Measurements from ENCODE around the gene CHRNA4.

The CHRNA4 gene

GRCh38 chr20:63402860-63403220, 41.7 kb upstream of the CHRNA4 start:
- H3K4me3 ChIP-seq (ENCODE audit: low read depth, low read length): no peak overlapping the region
- TF ChIP-seq MYC (IDR thresholded peaks at IDR 0.05; ENCODE audit: low read depth, low read length): no peak
- TF ChIP-seq, protein P1, sequence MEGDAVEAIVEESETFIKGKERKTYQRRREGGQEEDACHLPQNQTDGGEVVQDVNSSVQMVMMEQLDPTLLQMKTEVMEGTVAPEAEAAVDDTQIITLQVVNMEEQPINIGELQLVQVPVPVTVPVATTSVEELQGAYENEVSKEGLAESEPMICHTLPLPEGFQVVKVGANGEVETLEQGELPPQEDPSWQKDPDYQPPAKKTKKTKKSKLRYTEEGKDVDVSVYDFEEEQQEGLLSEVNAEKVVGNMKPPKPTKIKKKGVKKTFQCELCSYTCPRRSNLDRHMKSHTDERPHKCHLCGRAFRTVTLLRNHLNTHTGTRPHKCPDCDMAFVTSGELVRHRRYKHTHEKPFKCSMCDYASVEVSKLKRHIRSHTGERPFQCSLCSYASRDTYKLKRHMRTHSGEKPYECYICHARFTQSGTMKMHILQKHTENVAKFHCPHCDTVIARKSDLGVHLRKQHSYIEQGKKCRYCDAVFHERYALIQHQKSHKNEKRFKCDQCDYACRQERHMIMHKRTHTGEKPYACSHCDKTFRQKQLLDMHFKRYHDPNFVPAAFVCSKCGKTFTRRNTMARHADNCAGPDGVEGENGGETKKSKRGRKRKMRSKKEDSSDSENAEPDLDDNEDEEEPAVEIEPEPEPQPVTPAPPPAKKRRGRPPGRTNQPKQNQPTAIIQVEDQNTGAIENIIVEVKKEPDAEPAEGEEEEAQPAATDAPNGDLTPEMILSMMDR (IDR thresholded peaks at IDR 0.05; ENCODE audit: low read depth, low read length): no peak
- TF ChIP-seq, protein P2, sequence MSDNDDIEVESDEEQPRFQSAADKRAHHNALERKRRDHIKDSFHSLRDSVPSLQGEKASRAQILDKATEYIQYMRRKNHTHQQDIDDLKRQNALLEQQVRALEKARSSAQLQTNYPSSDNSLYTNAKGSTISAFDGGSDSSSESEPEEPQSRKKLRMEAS (IDR thresholded peaks at IDR 0.05; ENCODE audit: low read depth, low read length): no peak
- no peak for TF ChIP-seq POLR2A (IDR thresholded peaks at IDR 0.05; ENCODE audit: extremely low read depth, insufficient read length)
- DNase-seq (ENCODE audit: low read depth): no peak

DNA sequence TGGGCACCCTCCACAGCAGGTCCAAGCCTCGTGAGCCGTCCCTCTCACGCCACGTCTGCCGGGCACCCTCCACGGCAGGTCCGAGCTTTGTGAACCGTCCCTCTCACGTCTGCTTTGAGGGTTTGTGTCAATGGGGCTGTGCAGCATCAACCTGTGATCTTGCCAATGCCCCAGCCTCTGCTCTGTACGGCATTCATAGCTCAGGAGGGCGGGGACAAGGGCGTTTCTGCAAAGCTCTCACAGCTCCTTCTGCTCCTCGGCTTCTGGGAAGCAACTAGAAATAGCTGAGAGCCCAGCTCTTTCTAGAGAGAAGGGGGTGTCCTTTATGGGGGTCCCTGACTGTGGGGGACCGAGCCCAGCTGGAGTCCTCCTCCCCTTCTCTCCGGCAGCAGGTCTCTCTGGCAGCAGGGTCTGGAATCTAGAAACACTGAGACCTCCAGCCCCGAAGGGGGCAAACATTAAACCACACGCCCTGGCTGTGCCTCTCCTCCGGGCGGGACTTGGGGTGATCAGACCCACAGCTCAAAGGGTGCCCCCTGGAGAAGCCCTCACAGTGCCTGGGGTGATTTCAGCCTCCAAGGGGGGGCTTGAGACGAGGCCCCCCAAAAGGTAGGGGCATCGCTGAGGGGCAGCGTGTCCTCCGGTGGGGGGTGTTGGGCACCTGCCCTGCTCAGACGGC, 41.2 kb upstream of the CHRNA4 start:
- H3K4me3 ChIP-seq (ENCODE audit: low read depth, low read length): no peak overlapping the region
- TF ChIP-seq MYC (IDR thresholded peaks at IDR 0.05; ENCODE audit: low read depth, low read length) (no peak), POLR2A (IDR thresholded peaks at IDR 0.05; ENCODE audit: extremely low read depth, insufficient read length) (no peak)
- TF ChIP-seq, protein P2 (IDR thresholded peaks at IDR 0.05; ENCODE audit: low read depth, low read length): no peak
- TF ChIP-seq, protein P1 (IDR thresholded peaks at IDR 0.05; ENCODE audit: low read depth, low read length): no peak
- DNase-seq (ENCODE audit: low read depth): no peak

- H3K4me3 ChIP-seq (ENCODE audit: low read depth, low read length): no peak overlapping the region
- no peak for DNase-seq (ENCODE audit: low read depth)
- TF ChIP-seq, protein P2 (IDR thresholded peaks at IDR 0.05; ENCODE audit: low read depth, low read length): no peak
- TF ChIP-seq, protein P1 (IDR thresholded peaks at IDR 0.05; ENCODE audit: low read depth, low read length): no peak
- TF ChIP-seq MYC (IDR thresholded peaks at IDR 0.05; ENCODE audit: low read depth, low read length) (no peak), POLR2A (IDR thresholded peaks at IDR 0.05; ENCODE audit: extremely low read depth, insufficient read length) (no peak)
These were observed 40.4 kb upstream of the CHRNA4 start for GRCh38 chr20:63401384-63402110.

DNA sequence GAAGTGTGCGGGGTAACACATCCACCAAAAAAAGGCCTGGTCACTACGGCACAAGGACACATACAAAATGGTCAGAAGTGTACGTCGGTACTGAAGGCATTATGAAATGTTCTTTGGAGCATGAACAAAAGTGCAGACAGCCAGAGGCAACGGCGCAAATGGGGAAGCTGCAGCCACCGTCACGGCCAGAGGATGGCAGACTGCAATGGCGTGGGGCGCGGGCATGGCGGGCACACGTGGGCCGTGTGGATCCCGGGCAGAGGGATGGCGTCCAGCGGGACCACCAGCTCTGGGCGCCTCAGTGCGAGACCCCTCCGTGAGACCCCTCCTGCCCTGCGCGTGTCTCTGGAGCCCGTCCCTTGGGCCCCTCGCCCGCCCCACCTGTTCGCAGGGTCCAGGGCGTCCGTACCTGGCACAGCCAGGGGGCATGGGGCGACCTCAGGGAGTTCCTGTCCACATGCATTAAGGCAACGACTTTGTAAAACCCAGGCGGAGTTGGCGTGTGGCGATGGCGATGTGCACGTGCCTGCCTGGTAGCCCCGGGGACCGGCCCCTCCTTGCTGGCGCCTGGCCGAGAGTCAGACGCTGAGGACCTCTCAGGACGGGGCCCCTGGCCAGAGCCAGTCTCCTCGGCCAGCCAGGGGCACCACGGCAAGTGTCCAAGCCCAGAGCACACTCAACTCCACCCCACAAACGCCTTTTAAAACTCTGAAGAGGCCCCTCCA, 39.5 kb upstream of the CHRNA4 start:
- TF ChIP-seq, protein P1 (IDR thresholded peaks at IDR 0.05; ENCODE audit: low read depth, low read length): no peak
- TF ChIP-seq POLR2A (IDR thresholded peaks at IDR 0.05; ENCODE audit: extremely low read depth, insufficient read length) (no peak), MYC (IDR thresholded peaks at IDR 0.05; ENCODE audit: low read depth, low read length) (no peak)
- TF ChIP-seq, protein P2 (IDR thresholded peaks at IDR 0.05; ENCODE audit: low read depth, low read length): no peak
- DNase-seq (ENCODE audit: low read depth): no peak
- no peak overlapping the region for H3K4me3 ChIP-seq (ENCODE audit: low read depth, low read length)

- DNase-seq (ENCODE audit: low read depth): no peak
- no peak overlapping the region for H3K4me3 ChIP-seq (ENCODE audit: low read depth, low read length)
- no peak for TF ChIP-seq MYC (IDR thresholded peaks at IDR 0.05; ENCODE audit: low read depth, low read length)
- no peak for TF ChIP-seq POLR2A (IDR thresholded peaks at IDR 0.05; ENCODE audit: extremely low read depth, insufficient read length)
- TF ChIP-seq, protein P2 (IDR thresholded peaks at IDR 0.05; ENCODE audit: low read depth, low read length): no peak
- TF ChIP-seq, protein P1 (IDR thresholded peaks at IDR 0.05; ENCODE audit: low read depth, low read length): no peak
These were observed 38.6 kb upstream of the CHRNA4 start for GRCh38 chr20:63399596-63400375.
